Nephron progenitor cell (in vitro differentiated cells): ENCODE results near the gene LONRF2.

Experiments used
- DNase-seq: peaks from one replicate; pipeline ENCODE4 v3.0.0; 2021
- H3K27ac Mint-ChIP-seq: 2 replicates; pipeline ENCODE4 v1.8.0; 2021; ENCODE audit warnings: mild to moderate bottlenecking, moderate library complexity, mixed read lengths
- H3K27me3 Mint-ChIP-seq: 2 replicates; pipeline ENCODE4 v1.8.0; 2021; ENCODE audit warnings: mild to moderate bottlenecking, low read depth, mixed read lengths; ENCODE audit not compliant: poor library complexity
- H3K36me3 Mint-ChIP-seq: 2 replicates; pipeline ENCODE4 v1.8.0; 2021; ENCODE audit warnings: low read depth, mixed read lengths
- H3K4me1 Mint-ChIP-seq: 2 replicates; pipeline ENCODE4 v1.8.0; 2021; ENCODE audit warnings: mixed read lengths
- H3K4me3 Mint-ChIP-seq: 2 replicates; pipeline ENCODE4 v1.8.0; 2021; ENCODE audit warnings: mild to moderate bottlenecking, moderate library complexity, mixed read lengths
- H3K9me3 Mint-ChIP-seq: 2 replicates; pipeline ENCODE4 v1.8.0; 2021; ENCODE audit warnings: mild to moderate bottlenecking, moderate library complexity, mixed read lengths
- CTCF ChIP-seq: fragments of 200-600 bp; sonication (generic); IDR thresholded peaks from 2 replicates; pipeline ENCODE4 v1.5.0; 2021; ENCODE audit warnings: antibody characterized with exemption

The LONRF2 gene

DNA sequence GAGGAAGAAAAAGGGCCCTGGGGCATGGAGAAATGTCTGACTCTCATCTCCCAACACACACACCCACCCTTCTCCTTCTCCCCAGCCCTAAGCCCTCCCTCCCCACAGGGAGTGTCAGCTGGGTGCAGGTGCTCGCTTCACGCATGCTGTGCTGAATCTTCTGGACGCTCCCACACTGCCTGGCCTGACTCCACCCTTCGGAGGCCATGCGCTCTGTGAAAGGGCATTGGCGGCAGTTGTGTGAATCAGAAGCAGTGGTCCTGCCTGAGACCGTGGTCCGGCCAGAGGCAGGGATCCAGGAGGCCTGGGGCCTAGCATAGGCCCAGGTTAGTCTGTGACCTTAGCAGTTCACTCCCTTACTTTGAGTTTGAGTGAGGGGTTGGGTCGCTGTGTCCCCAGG is 57.1 kb downstream of the LONRF2 start:
- H3K4me1 Mint-ChIP-seq = peaks cover 7% of the 10 kb centered on the region
- no peak overlapping the region for H3K4me3 Mint-ChIP-seq
- no peak for DNase-seq
- H3K36me3 Mint-ChIP-seq = no peaks in the 10 kb centered on the region
- peaks cover 3% of the 10 kb centered on the region for H3K27me3 Mint-ChIP-seq
- H3K27ac Mint-ChIP-seq = no peak overlapping the region
- H3K9me3 Mint-ChIP-seq = no peaks in the 10 kb centered on the region
- TF ChIP-seq CTCF = no peak

DNA sequence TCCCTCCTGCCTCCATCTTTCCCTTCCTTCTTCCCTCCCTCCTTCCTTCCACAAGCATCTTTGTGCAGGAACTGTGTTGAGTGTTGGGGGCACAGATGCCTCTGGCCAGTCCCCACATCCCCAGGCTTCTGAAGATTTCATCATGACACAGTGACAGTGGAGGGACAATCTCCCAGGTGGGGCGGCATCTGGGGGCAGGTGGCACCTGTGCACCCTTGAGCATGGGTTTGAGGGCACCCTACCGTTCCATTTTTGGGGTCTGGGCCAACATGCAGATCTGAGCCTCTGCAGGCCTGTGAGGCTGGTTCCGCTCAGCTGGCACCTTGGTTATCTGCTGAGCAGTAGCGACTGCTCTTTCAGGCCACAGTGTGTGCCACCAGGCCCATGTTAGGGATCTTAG is 57.6 kb downstream of the LONRF2 start:
- Mint-ChIP-seq H3K36me3 (no peaks in the 10 kb centered on the region), H3K4me3 (no peak overlapping the region), H3K27me3 (peaks cover 3% of the 10 kb centered on the region), H3K9me3 (no peaks in the 10 kb centered on the region), H3K4me1 (peaks cover 10% of the 10 kb centered on the region), H3K27ac (no peak overlapping the region)
- DNase-seq = no peak
- TF ChIP-seq CTCF = no peak

DNA sequence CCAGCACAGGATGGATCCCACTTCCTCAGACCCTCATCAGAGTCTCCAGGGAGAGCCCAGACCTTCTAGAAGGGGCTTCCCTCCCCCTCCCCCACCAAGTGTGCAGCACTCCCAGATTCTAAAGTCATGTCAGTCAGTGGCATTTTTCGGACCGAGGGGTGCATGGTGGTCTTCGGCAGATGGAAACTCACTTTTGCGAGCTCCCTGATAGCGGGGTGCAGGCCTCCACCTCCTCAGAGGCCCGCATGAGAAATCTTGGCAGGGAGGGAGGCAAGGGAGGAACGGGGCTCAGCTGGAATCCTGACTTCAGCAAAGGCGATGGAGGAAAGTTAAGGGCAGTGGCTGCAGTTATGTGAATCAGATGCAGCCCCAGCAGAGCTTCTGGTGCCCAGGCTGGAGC is 58.2 kb downstream of the LONRF2 start:
- no peak for TF ChIP-seq CTCF
- H3K9me3 Mint-ChIP-seq = no peaks in the 10 kb centered on the region
- H3K27me3 Mint-ChIP-seq = peaks cover 3% of the 10 kb centered on the region
- peaks cover 10% of the 10 kb centered on the region for H3K4me1 Mint-ChIP-seq
- no peak for DNase-seq
- H3K27ac Mint-ChIP-seq = no peak overlapping the region
- no peaks in the 10 kb centered on the region for H3K36me3 Mint-ChIP-seq
- H3K4me3 Mint-ChIP-seq = no peak overlapping the region

GRCh38 chr2:100262555-100263320 is 59.6 kb downstream of the LONRF2 start:
- peak; percentile 81 for DNase-seq
- peaks cover 3% of the 10 kb centered on the region for H3K27me3 Mint-ChIP-seq
- H3K9me3 Mint-ChIP-seq = no peaks in the 10 kb centered on the region
- TF ChIP-seq CTCF = peak; percentile 99
- H3K27ac Mint-ChIP-seq = no peak overlapping the region
- H3K36me3 Mint-ChIP-seq = no peaks in the 10 kb centered on the region
- H3K4me1 Mint-ChIP-seq = peaks cover 10% of the 10 kb centered on the region
- peak overlapping the region; percentile 44 for H3K4me3 Mint-ChIP-seq

DNA sequence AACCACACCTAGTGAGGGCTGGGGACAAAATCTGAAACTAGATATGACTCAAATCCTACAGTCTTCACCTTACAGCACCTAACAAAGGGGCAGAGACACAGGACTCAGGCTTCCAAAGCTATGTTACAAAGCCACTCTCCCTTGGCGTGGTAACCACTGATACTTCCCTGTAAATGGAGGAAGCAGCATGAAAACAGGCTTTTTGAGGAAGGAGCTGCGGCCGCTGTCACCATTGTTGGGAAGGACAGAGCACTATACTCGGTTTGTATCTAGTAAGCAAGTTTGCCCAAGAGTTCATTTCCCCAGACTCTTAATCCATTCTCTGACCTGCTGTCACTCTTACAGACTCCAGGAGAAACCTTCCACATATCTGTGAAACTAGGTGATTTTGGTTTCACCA is 60.3 kb downstream of the LONRF2 start:
- H3K27me3 Mint-ChIP-seq = peaks cover 3% of the 10 kb centered on the region
- no peaks in the 10 kb centered on the region for H3K36me3 Mint-ChIP-seq
- no peak for TF ChIP-seq CTCF
- H3K4me1 Mint-ChIP-seq = peaks cover 10% of the 10 kb centered on the region
- no peak overlapping the region for H3K4me3 Mint-ChIP-seq
- no peak for DNase-seq
- no peak overlapping the region for H3K27ac Mint-ChIP-seq
- H3K9me3 Mint-ChIP-seq = no peaks in the 10 kb centered on the region
